HG03139 (cell line): ENCODE data around the gene COL3A1.

Source experiments
- ATAC-seq: cut with Tn5 transposase; IDR thresholded peaks from one replicate; pipeline ENCODE4 v1.9.1; 2021; ENCODE audit not compliant: unreplicated experiment

Gene COL3A1

GRCh38 chr2:188975497-188976102 lies 1.4 kb downstream of the COL3A1 start:
- ATAC-seq = no peak

- ATAC-seq = no peak
Observed at GRCh38 chr2:188976545-188977268, 2.5 kb downstream of the COL3A1 start.

- ATAC-seq = no peak
Observed at GRCh38 chr2:188977317-188977716, 3.1 kb downstream of the COL3A1 start.

- peak; percentile 74 for ATAC-seq
Observed at GRCh38 chr2:188978291-188979081, 4.3 kb downstream of the COL3A1 start.

GRCh38 chr2:188979187-188980114 lies 5.3 kb downstream of the COL3A1 start:
- no peak for ATAC-seq

- no peak for ATAC-seq
Observed at GRCh38 chr2:188983427-188984064, 9.4 kb downstream of the COL3A1 start.

- ATAC-seq = no peak
Observed at GRCh38 chr2:188984065-188984491, 9.9 kb downstream of the COL3A1 start.

- no peak for ATAC-seq
Observed at GRCh38 chr2:188984680-188985079, 10.5 kb downstream of the COL3A1 start.

- no peak for ATAC-seq
Observed at GRCh38 chr2:188986839-188987238, 12.7 kb downstream of the COL3A1 start.

- no peak for ATAC-seq
Observed at GRCh38 chr2:188993247-188993646, 19.1 kb downstream of the COL3A1 start.

GRCh38 chr2:188997263-188997662 lies 23.1 kb downstream of the COL3A1 start:
- ATAC-seq = no peak

GRCh38 chr2:189000221-189000620 lies 26.0 kb downstream of the COL3A1 start:
- ATAC-seq = no peak

- ATAC-seq = no peak
Observed at GRCh38 chr2:189002079-189002478, 27.9 kb downstream of the COL3A1 start.

GRCh38 chr2:189008555-189009262 lies 34.5 kb downstream of the COL3A1 start:
- no peak for ATAC-seq

GRCh38 chr2:189010536-189010935 lies 36.4 kb downstream of the COL3A1 start:
- ATAC-seq = no peak

- ATAC-seq = no peak
Observed at GRCh38 chr2:189012351-189012750, 38.2 kb downstream of the COL3A1 start.

- ATAC-seq = no peak
Observed at GRCh38 chr2:189013031-189013430, 38.9 kb downstream of the COL3A1 start.

GRCh38 chr2:189013671-189014448 lies 39.7 kb downstream of the COL3A1 start:
- no peak for ATAC-seq
